Stomach (tissue), 9 donors: ENCODE results near the gene STARD5. TPM values are rescaled to one million over a fixed set of nuclear protein-coding genes. Genes with fewer than 3 reads are reported as not detected.

ENCODE experiments used
- DNase-seq, 2 donors: peaks; one replicate each; pipeline versions ENCODE4 v3.0.0 to v3.0.0-alpha.2; 2013 to 2019
- H3K27ac ChIP-seq, 5 donors: fragments of 200-600 bp in 4 of 5; sonication (generic) in 4 of 5; one replicate each; pipeline ENCODE4 v1.5.1; 2013 to 2019; ENCODE audit warnings: mild to moderate bottlenecking in 1 of 5, moderate library complexity in 1 of 5
- H3K27me3 ChIP-seq, 3 donors: fragments of 200-600 bp; sonication (generic); one replicate each; pipeline ENCODE4 v1.5.1; 2017 to 2019; ENCODE audit warnings: mixed run types in 1 of 3
- H3K36me3 ChIP-seq, 4 donors: fragments of 200-600 bp; sonication (generic); 1 replicate in 3 of 4; 2 replicates in 1 of 4; pipeline ENCODE4 v1.5.1; 2016 to 2019
- H3K4me1 ChIP-seq, 4 donors: fragments of 200-600 bp; sonication (generic); one replicate each; pipeline ENCODE4 v1.5.1; 2016 to 2019
- H3K4me3 ChIP-seq, 4 donors: fragments of 200-600 bp; sonication (generic) in 3 of 4; one replicate each; pipeline ENCODE4 v1.5.1; 2016 to 2019; ENCODE audit warnings: mild to moderate bottlenecking in 1 of 4
- H3K9me3 ChIP-seq, 4 donors: fragments of 200-600 bp; sonication (generic); one replicate each; pipeline ENCODE4 v1.5.1; 2016 to 2019
- EP300 ChIP-seq: sonication (generic); formaldehyde crosslinking; IDR thresholded peaks from one replicate; pipeline ENCODE4 v1.6.1; 2017; ENCODE audit warnings: antibody characterized with exemption
- POLR2A ChIP-seq, 4 donors: fragments of 450-650 bp; IDR thresholded peaks; one replicate each; pipeline ENCODE4 v1.6.1; 2016; ENCODE audit warnings: antibody characterized with exemption in 4 of 4, control low read depth in 2 of 4, mild to moderate bottlenecking in 1 of 4, moderate library complexity in 1 of 4
- POLR2AphosphoS5 ChIP-seq, 3 donors: sonication (generic); formaldehyde crosslinking; IDR thresholded peaks; one replicate each; pipeline ENCODE4 v1.6.1; 2016; ENCODE audit warnings: antibody characterized with exemption in 3 of 3
- WGBS, 5 donors: extraction: QIAGEN DNeasy Blood & Tissue Kit in 3 of 5; methylation state at CpG; one replicate each; pipeline versions ENCODE4 v1.1.5 to v1.1.7; 2013 to 2018; 5-methylcytosine and 5-hydroxymethylcytosine counted together
- intact Hi-C: fragments of 100-400 bp; cut with DNase I; formaldehyde crosslinking; loops from one replicate; pipeline ENCODE4 v1.15.1; 2023; ENCODE audit warnings: low total_unique reads
- polyA plus RNA-seq, 3 donors: library from polyadenylated mRNA; stranded (reverse); fragments of 200-250 nt; gene quantifications; one replicate each; pipeline ENCODE4 v1.2.3, GENCODE V29; 2013
- total RNA-seq, 5 donors: library from RNA; depleted of rRNA; stranded (reverse); fragments of >200 nt; gene quantifications; one replicate each; pipeline versions ENCODE4 v1.1.0 to v1.2.3, GENCODE V29; 2014 to 2016
- TF ChIP-seq, protein P1 (sequence below), 7 experiments: fragments of 450-650 bp in 4 of 7; fragments of 200-600 bp in 3 of 7; sonication (generic) in 3 of 7; IDR thresholded peaks; one replicate each; pipeline ENCODE4 v1.5.1; 2016 to 2019; ENCODE audit warnings: antibody characterized with exemption in 7 of 7, control low read depth in 2 of 7, mild to moderate bottlenecking in 1 of 7
- donor health status: healthy with polysubstance abuse.
- donor health status: Bipolar disorder and iron deficiency.
- donor health status: healthy.

Gene STARD5
- total and polyA plus RNA-seq, 8 donors = 0.89 to 157 (median 4.2) TPM; not detected in 1

DNA sequence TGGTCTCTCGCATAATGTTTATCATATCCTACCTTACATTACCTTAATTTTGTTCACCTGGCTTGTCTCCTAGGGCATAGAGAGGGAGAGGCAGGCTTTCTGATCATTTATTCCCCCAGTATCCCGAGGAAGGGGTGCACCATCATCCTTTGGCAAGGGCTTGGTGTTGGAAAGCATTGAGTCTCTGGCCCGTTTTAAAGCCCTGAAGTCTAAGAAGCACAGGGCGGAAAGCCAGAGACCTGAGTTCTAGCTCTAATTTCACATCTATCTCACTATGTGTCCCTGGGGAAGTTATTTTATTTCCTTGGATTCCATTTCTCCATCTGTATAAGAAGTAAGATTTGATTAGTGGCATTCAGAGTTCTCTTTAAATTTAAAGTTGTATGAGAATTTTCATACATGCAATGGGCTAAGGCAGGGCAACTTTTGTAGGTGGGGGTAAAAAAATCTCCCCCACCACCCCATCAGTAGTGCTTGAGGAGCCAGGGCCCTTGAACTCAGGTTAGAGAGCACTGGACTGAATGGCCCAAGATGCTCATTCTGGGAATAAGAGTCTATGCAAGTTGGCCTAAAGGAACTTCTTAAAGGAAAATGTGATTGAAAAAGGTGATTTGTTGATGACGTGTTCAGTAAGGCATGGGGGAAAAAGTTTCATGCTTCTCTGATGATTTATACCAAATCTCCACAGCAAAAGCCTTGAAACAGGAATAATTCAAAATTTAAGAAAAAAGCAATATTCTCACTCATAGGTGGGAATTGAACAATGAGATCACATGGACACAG is 40.0 kb upstream of the STARD5 start:
- 68 to 86% (median 81%) methylated on average over 5 of the region's 5 CpGs for WGBS, 5 donors
- H3K9me3 ChIP-seq = no peaks in the 10 kb centered on the region
- intact Hi-C loops = no loop called here
- H3K36me3 ChIP-seq = no peaks in the 10 kb centered on the region
- H3K4me3 ChIP-seq = no peak overlapping the region
- H3K27me3 ChIP-seq = no peaks in the 10 kb centered on the region
- peak in 1 of 2 donors; percentile 36 for DNase-seq
- H3K27ac ChIP-seq = no peak overlapping the region
- no peak for TF ChIP-seq POLR2A (IDR thresholded peaks at IDR 0.05)
- TF ChIP-seq POLR2AphosphoS5 (IDR thresholded peaks at IDR 0.05) = no peak
- no peak for TF ChIP-seq EP300
- TF ChIP-seq, protein P1, sequence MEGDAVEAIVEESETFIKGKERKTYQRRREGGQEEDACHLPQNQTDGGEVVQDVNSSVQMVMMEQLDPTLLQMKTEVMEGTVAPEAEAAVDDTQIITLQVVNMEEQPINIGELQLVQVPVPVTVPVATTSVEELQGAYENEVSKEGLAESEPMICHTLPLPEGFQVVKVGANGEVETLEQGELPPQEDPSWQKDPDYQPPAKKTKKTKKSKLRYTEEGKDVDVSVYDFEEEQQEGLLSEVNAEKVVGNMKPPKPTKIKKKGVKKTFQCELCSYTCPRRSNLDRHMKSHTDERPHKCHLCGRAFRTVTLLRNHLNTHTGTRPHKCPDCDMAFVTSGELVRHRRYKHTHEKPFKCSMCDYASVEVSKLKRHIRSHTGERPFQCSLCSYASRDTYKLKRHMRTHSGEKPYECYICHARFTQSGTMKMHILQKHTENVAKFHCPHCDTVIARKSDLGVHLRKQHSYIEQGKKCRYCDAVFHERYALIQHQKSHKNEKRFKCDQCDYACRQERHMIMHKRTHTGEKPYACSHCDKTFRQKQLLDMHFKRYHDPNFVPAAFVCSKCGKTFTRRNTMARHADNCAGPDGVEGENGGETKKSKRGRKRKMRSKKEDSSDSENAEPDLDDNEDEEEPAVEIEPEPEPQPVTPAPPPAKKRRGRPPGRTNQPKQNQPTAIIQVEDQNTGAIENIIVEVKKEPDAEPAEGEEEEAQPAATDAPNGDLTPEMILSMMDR (IDR thresholded peaks at IDR 0.05) = no peak
- no peaks in the 10 kb centered on the region for H3K4me1 ChIP-seq

DNA sequence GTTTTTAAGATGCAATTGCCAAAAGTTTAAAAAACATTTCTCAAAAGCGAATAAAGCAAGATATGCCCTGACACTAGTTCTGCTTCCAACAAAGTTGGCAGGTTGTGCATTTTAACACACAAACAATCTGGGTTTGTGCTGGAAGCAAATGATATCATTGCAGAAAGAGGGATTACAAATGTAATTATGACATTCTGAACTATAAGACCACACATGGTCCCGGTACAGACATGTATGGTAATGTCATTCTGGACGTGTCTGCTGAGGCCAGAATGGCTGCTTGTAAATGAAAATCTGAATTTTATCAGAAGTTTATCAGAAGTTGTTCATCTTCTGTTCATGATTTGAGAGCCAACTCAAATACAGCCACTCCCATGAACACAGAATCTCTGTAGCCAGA is 39.3 kb upstream of the STARD5 start:
- Histone ChIP-seq H3K9me3 (no peaks in the 10 kb centered on the region), H3K27me3 (no peaks in the 10 kb centered on the region), H3K36me3 (no peaks in the 10 kb centered on the region), H3K27ac (no peak overlapping the region), H3K4me3 (no peak overlapping the region), H3K4me1 (no peaks in the 10 kb centered on the region)
- intact Hi-C loops = no loop called here
- 45 to 65% (median 59%) methylated on average over 3 of the region's 3 CpGs for WGBS, 5 donors
- peak in 1 of 2 donors; percentile 31 for DNase-seq
- TF ChIP-seq POLR2AphosphoS5 (IDR thresholded peaks at IDR 0.05) (no peak), POLR2A (IDR thresholded peaks at IDR 0.05) (no peak), EP300 (no peak)
- TF ChIP-seq, protein P1 (IDR thresholded peaks at IDR 0.05) = no peak

GRCh38 chr15:81362790-81363189 is 38.8 kb upstream of the STARD5 start:
- H3K27me3 ChIP-seq = no peaks in the 10 kb centered on the region
- DNase-seq = no peak
- no peak for TF ChIP-seq POLR2AphosphoS5 (IDR thresholded peaks at IDR 0.05)
- no peak for TF ChIP-seq EP300
- TF ChIP-seq, protein P1 (IDR thresholded peaks at IDR 0.05) = no peak
- TF ChIP-seq POLR2A (IDR thresholded peaks at IDR 0.05) = no peak
- 80 to 95% (median 90%) methylated on average over 11 of the region's 11 CpGs for WGBS, 5 donors
- no peak overlapping the region for H3K4me3 ChIP-seq
- H3K9me3 ChIP-seq = no peaks in the 10 kb centered on the region
- no peaks in the 10 kb centered on the region for H3K4me1 ChIP-seq
- H3K36me3 ChIP-seq = no peaks in the 10 kb centered on the region
- H3K27ac ChIP-seq = no peak overlapping the region
- intact Hi-C loops = no loop called here

GRCh38 chr15:81361891-81362290 is 38.0 kb upstream of the STARD5 start:
- no peak overlapping the region for H3K27ac ChIP-seq
- H3K4me3 ChIP-seq = no peak overlapping the region
- intact Hi-C loops = no loop called here
- H3K27me3 ChIP-seq = no peaks in the 10 kb centered on the region
- DNase-seq = no peak
- no peak for TF ChIP-seq EP300
- TF ChIP-seq, protein P1 (IDR thresholded peaks at IDR 0.05) = no peak
- TF ChIP-seq POLR2A (IDR thresholded peaks at IDR 0.05) = no peak
- no peak for TF ChIP-seq POLR2AphosphoS5 (IDR thresholded peaks at IDR 0.05)
- no peaks in the 10 kb centered on the region for H3K4me1 ChIP-seq
- no peaks in the 10 kb centered on the region for H3K9me3 ChIP-seq
- WGBS, 5 donors = 90 to 96% (median 92%) methylated on average over 7 of the region's 7 CpGs
- no peaks in the 10 kb centered on the region for H3K36me3 ChIP-seq
